K562 (cell line): ENCODE data around the gene KCND2. TPM values are rescaled to one million over a fixed set of nuclear protein-coding genes. Genes with fewer than 3 reads are reported as not detected.

Source experiments
- ATAC-seq: fragments of 200-7000 bp; cut with Tn5 transposase; 3 replicates; pipeline ENCODE4 v1.9.1; 2020; ENCODE audit warnings: moderate library complexity
- BruUV-seq: library from RNA; stranded (reverse); fragments of 400-500 nt; replicated peaks from 2 replicates; lab custom pipeline; 2021; lab: Mats Ljungman, UMichigan
- CTCF ChIA-PET: fragments of 300-600 bp; formaldehyde crosslinking; extraction: SDS; loops from one replicate; lab custom pipeline; 2021; ENCODE audit warnings: low intra/inter-chr PET ratio; lab: Yijun Ruan, JAX
- POLR2A ChIA-PET: fragments of 300-600, 350-650 bp; sonication (Branson Sonifier 250); formaldehyde crosslinking; extraction: SDS; loops from one replicate; lab custom pipeline; 2021; ENCODE audit warnings: antibody characterized with exemption, inconsistent platforms; lab: Yijun Ruan, JAX
- DNase-seq, 4 experiments: peaks; one replicate each; pipeline versions ENCODE4 v3.0.0 to v3.0.0-alpha.2; 2011 to 2018; ENCODE audit warnings: low spot score in 3 of 4, mixed read lengths in 3 of 4; ENCODE audit errors: extremely low read depth in 1 of 4
- FAIRE-seq: peaks from 2 replicates; lab custom pipeline; 2011; peaks lifted over from hg19 to GRCh38; lab: Jason Lieb, UNC
- H2AFZ ChIP-seq: 2 replicates; pipeline ENCODE4 v1.6.0; 2011; ENCODE audit warnings: low read depth, low read length, control low read depth, inconsistent platforms
- H3K27ac ChIP-seq: fragments of 200-600 bp; 3 replicates; pipeline ENCODE4 v1.8.0; 2011; ENCODE audit warnings: low read depth, mild to moderate bottlenecking, control low read depth, inconsistent platforms, low read length, moderate library complexity, mixed read lengths; ENCODE audit errors: extremely low read depth
- H3K27me3 ChIP-seq, 2 experiments: fragments of 300-600 bp in 1 of 2; 2 replicates in 1 of 2; 3 replicates in 1 of 2; pipeline versions ENCODE4 v1.6.0 to v1.8.0; 2011; ENCODE audit warnings: inconsistent platforms in 2 of 2, low read length in 2 of 2, mild to moderate bottlenecking in 1 of 2, mixed read lengths in 1 of 2, moderate library complexity in 1 of 2; ENCODE audit not compliant: control insufficient read depth in 2 of 2, insufficient read depth in 2 of 2
- H3K36me3 ChIP-seq: fragments of 300-600 bp; 3 replicates; pipeline ENCODE4 v1.8.0; 2011; ENCODE audit warnings: mild to moderate bottlenecking, low read length, inconsistent platforms; ENCODE audit not compliant: control insufficient read depth, insufficient read depth
- H3K4me1 ChIP-seq, 2 experiments: fragments of 200-600 bp in 1 of 2; replicated peaks in 1 of 2; 2 replicates in 1 of 2; 3 replicates in 1 of 2; pipeline versions ENCODE4 v1.5.1 to v1.8.0; 2011; ENCODE audit warnings: inconsistent platforms in 2 of 2, low read length in 2 of 2, mild to moderate bottlenecking in 1 of 2, mixed read lengths in 1 of 2, moderate library complexity in 1 of 2; ENCODE audit not compliant: control insufficient read depth in 2 of 2, insufficient read depth in 2 of 2
- H3K4me2 ChIP-seq: 2 replicates; pipeline ENCODE4 v1.6.1; 2011; ENCODE audit warnings: low read length, control low read depth, inconsistent platforms, mixed read lengths; ENCODE audit not compliant: insufficient read depth
- H3K4me3 ChIP-seq: fragments of 200-600 bp; sonication (generic), shearing (Covaris generic); 2 replicates; pipeline ENCODE4 v1.5.1; 2016; ENCODE audit warnings: control low read depth, inconsistent platforms
- H3K79me2 ChIP-seq: fragments of 200-600 bp; 3 replicates; pipeline ENCODE4 v1.8.0; 2011; ENCODE audit warnings: low read length, inconsistent platforms; ENCODE audit not compliant: control insufficient read depth, insufficient read depth
- H3K9ac ChIP-seq, 2 experiments: 2 replicates each; pipeline versions ENCODE4 v1.6.0 to v1.6.1; 2011; ENCODE audit warnings: low read depth in 2 of 2, low read length in 2 of 2, control low read depth in 1 of 2, inconsistent platforms in 1 of 2, mild to moderate bottlenecking in 1 of 2, mixed read lengths in 1 of 2; ENCODE audit not compliant: insufficient read depth in 1 of 2
- H3K9me1 ChIP-seq: one replicate; pipeline ENCODE4 v1.6.0; 2011; ENCODE audit warnings: inconsistent platforms, mild to moderate bottlenecking, low read length, moderate library complexity; ENCODE audit not compliant: control insufficient read depth, insufficient read depth
- H3K9me3 ChIP-seq: replicated peaks from 2 replicates; pipeline ENCODE4 v1.5.1; 2011; ENCODE audit warnings: low read depth, low read length, inconsistent platforms; ENCODE audit not compliant: control insufficient read depth, insufficient read depth
- H4K20me1 ChIP-seq: replicated peaks from 2 replicates; pipeline ENCODE4 v1.6.1; 2011; ENCODE audit warnings: low read length, inconsistent platforms, mixed read lengths; ENCODE audit not compliant: control insufficient read depth, insufficient read depth
- C11orf30 ChIP-seq: fragments of 450-650 bp; IDR thresholded peaks from 2 replicates; pipeline ENCODE4 v1.6.1; 2016; ENCODE audit warnings: low read depth, mild to moderate bottlenecking
- HEY1 ChIP-seq: fragments of 250-450 bp; sonication (Bioruptor Pico); IDR thresholded peaks from 2 replicates; pipeline ENCODE4 v1.5.0; 2020; ENCODE audit warnings: mild to moderate bottlenecking, moderate library complexity, borderline replicate concordance
- PKNOX1 ChIP-seq: fragments of 450-650 bp; IDR thresholded peaks from 2 replicates; pipeline ENCODE4 v1.6.1; 2016
- RAD51 ChIP-seq: fragments of 450-650 bp; IDR thresholded peaks from 2 replicates; pipeline ENCODE4 v1.7.1; 2016; ENCODE audit warnings: low read depth, mild to moderate bottlenecking, borderline replicate concordance
- SIRT6 ChIP-seq: IDR thresholded peaks from one replicate; pipeline ENCODE4 v1.6.1; 2012; ENCODE audit warnings: low read depth, mild to moderate bottlenecking, control low read depth, inconsistent platforms, low read length, moderate library complexity
- TAF9B ChIP-seq: fragments of 450-650 bp; IDR thresholded peaks from 2 replicates; pipeline ENCODE4 v1.6.1; 2018; ENCODE audit warnings: mild to moderate bottlenecking; ENCODE audit not compliant: partially characterized antibody
- TARDBP ChIP-seq: fragments of 450-650 bp; IDR thresholded peaks from 2 replicates; pipeline ENCODE4 v1.6.1; 2016
- WGBS: fragments of 100-300 bp; shearing (Covaris generic); methylation state at CpG from one replicate; pipeline ENCODE4 v1.1.6; 2016; ENCODE audit warnings: low coverage, mixed read lengths; ENCODE audit not compliant: insufficient coverage; ENCODE audit errors: missing lambda C conversion rate; 5-methylcytosine and 5-hydroxymethylcytosine counted together
- in situ Hi-C: fragments of 300-500 bp; cut with MboI; formaldehyde crosslinking; loops from 4 replicates; pipeline ENCODE4 v1.15.0; 2018; ENCODE audit warnings: inconsistent platforms, mixed read lengths
- intact Hi-C: fragments of 100-400 bp; cut with micrococcal nuclease; formaldehyde crosslinking; loops from 2 replicates; pipeline ENCODE4 v1.14.2; 2022
- polyA plus RNA-seq, 8 experiments: library from polyadenylated mRNA; depleted of rRNA in 4 of 8; stranded (reverse) in 5 of 8; unstranded in 3 of 8; fragments of >200 nt; fragmentation: Nextera tagmentation in 2 of 8; fragmentation: Illumina TruSeq in 1 of 8; extraction: Ambion mirVana in 2 of 8; extraction: Trizol in 1 of 8; gene quantifications; 2 replicates each; pipeline versions ENCODE4 v1.2.1 to v1.2.3, GENCODE V29; 2011 to 2014; ENCODE audit warnings: inconsistent platforms in 1 of 8, missing spikeins in 1 of 8
- total RNA-seq, 7 experiments: library from RNA; depleted of rRNA in 6 of 7; stranded (reverse); fragments of >200 nt in 6 of 7; fragmentation: Illumina TruSeq in 2 of 7; extraction: Trizol in 2 of 7; gene quantifications; 2 replicates each; pipeline versions ENCODE4 v1.2.1 to v1.2.3, GENCODE V29; 2011 to 2021; ENCODE audit warnings: low replicate concordance in 1 of 7
- TF ChIP-seq, protein P1 (sequence below): sonication (generic); formaldehyde crosslinking; IDR thresholded peaks from 2 replicates; pipeline ENCODE4 v1.8.1; 2022; ENCODE audit warnings: missing genetic modification reagents

KCND2 gene
- total and polyA plus RNA-seq, 9 of the 15 experiments (the other 6 are each of a cell fraction or from before 2014, with no cell fraction given) = 0.03 to 0.12 TPM; not detected in 7

GRCh38 chr7:120526902-120527509 is 254.0 kb downstream of the KCND2 start:
- Histone ChIP-seq H3K4me2 (no peak overlapping the region), H3K79me2 (no peaks in the 10 kb centered on the region), H3K9me1 (no peaks in the 10 kb centered on the region), H3K9me3 (no peaks in the 10 kb centered on the region), H4K20me1 (no peaks in the 10 kb centered on the region), H3K4me3 (no peak overlapping the region), H3K4me1 (no peaks in the 10 kb centered on the region), H3K27me3 (no peaks in the 10 kb centered on the region)
- DNase-seq = no peak
- CTCF ChIA-PET = no interaction called here
- TF ChIP-seq SIRT6 = no peak
- no peak for TF ChIP-seq TARDBP
- no peak for TF ChIP-seq HEY1
- TF ChIP-seq TAF9B = no peak
- TF ChIP-seq PKNOX1 = no peak
- no peak for TF ChIP-seq RAD51
- TF ChIP-seq, protein P1, sequence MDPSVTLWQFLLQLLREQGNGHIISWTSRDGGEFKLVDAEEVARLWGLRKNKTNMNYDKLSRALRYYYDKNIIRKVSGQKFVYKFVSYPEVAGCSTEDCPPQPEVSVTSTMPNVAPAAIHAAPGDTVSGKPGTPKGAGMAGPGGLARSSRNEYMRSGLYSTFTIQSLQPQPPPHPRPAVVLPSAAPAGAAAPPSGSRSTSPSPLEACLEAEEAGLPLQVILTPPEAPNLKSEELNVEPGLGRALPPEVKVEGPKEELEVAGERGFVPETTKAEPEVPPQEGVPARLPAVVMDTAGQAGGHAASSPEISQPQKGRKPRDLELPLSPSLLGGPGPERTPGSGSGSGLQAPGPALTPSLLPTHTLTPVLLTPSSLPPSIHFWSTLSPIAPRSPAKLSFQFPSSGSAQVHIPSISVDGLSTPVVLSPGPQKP = no peak
- TF ChIP-seq C11orf30 = no peak
- TF ChIP-seq, all 486 proteins: peak for 0
- in situ Hi-C loops (no loop called here), intact Hi-C loops (no loop called here)
- Histone ChIP-seq H2AFZ (no peak overlapping the region), H3K9ac (no peak overlapping the region), H3K27ac (no peak overlapping the region), H3K36me3 (no peaks in the 10 kb centered on the region)
- POLR2A ChIA-PET = interaction anchor here (1.3 kb wide), 1 partner anchor 9 kb away, joined by 3 read pairs; no protein-coding TSS in a partner anchor
- FAIRE-seq (no peak), ATAC-seq (no peak)
- under 1% methylated on average over 5 of the region's 5 CpGs for WGBS
- BruUV-seq = no TSS peak
